NCI-H345 (cell line): ENCODE measurements around the gene KCTD12.

Experiments
- DNase-seq: peaks from one replicate; lab custom pipeline; 2025; lab: John Stamatoyannopoulos, UW

KCTD12 gene

GRCh38 chr13:76853921-76854608 is 32.1 kb downstream of the KCTD12 start:
- DNase-seq: no peak

GRCh38 chr13:76853481-76853880 is 32.7 kb downstream of the KCTD12 start:
- DNase-seq: no peak

GRCh38 chr13:76852986-76853385 is 33.2 kb downstream of the KCTD12 start:
- no peak for DNase-seq

GRCh38 chr13:76851961-76852360 is 34.2 kb downstream of the KCTD12 start:
- no peak for DNase-seq

GRCh38 chr13:76849493-76849892 is 36.7 kb downstream of the KCTD12 start:
- DNase-seq: no peak

GRCh38 chr13:76848596-76848995 is 37.6 kb downstream of the KCTD12 start:
- DNase-seq: no peak

GRCh38 chr13:76846363-76846762 is 39.8 kb downstream of the KCTD12 start:
- no peak for DNase-seq

GRCh38 chr13:76845865-76846264 is 40.3 kb downstream of the KCTD12 start:
- DNase-seq: no peak

- no peak for DNase-seq
These were observed 40.8 kb downstream of the KCTD12 start for GRCh38 chr13:76845367-76845766.

- peak; percentile 55 for DNase-seq
These were observed 48.4 kb downstream of the KCTD12 start for GRCh38 chr13:76837801-76838200.

- DNase-seq: no peak
These were observed 49.9 kb downstream of the KCTD12 start for GRCh38 chr13:76836311-76836710.

- peak; percentile 25 for DNase-seq
These were observed 52.7 kb downstream of the KCTD12 start for GRCh38 chr13:76833441-76833954.

GRCh38 chr13:76832258-76832988 is 53.8 kb downstream of the KCTD12 start:
- peak; percentile 88 for DNase-seq

GRCh38 chr13:76830805-76831204 is 55.4 kb downstream of the KCTD12 start:
- DNase-seq: no peak
